K562 (cell line): ENCODE measurements around the gene MOB1A. TPM values are rescaled to one million over a fixed set of nuclear protein-coding genes. Genes with fewer than 3 reads are reported as not detected.

Source experiments
- ARNT ChIP-seq, 2 experiments: fragments of 450-650 bp; IDR thresholded peaks; 2 replicates each; pipeline ENCODE4 v1.6.1; 2016; ENCODE audit warnings: mild to moderate bottlenecking in 1 of 2
- CCAR2 ChIP-seq: fragments of 200-400 bp; formaldehyde crosslinking; IDR thresholded peaks from 2 replicates; pipeline ENCODE4 v1.6.1; 2017; ENCODE audit warnings: mild to moderate bottlenecking, low read depth, low read length
- EWSR1 ChIP-seq: fragments of 450-650 bp; IDR thresholded peaks from 2 replicates; pipeline ENCODE4 v1.6.1; 2018; ENCODE audit warnings: borderline replicate concordance, mild to moderate bottlenecking, low read depth, moderate library complexity; ENCODE audit not compliant: partially characterized antibody
- FOXJ2 ChIP-seq: fragments of 200-800 bp; sonication (Bioruptor generic); IDR thresholded peaks from 2 replicates; pipeline ENCODE4 v1.6.1; 2016; ENCODE audit warnings: missing genetic modification characterization, missing compliant biosample characterization
- FOXP1 ChIP-seq: sonication (generic); formaldehyde crosslinking; IDR thresholded peaks from 2 replicates; pipeline ENCODE4 v1.8.0; 2022; ENCODE audit warnings: mild to moderate bottlenecking, missing genetic modification reagents
- HDGF ChIP-seq: fragments of 450-650 bp; IDR thresholded peaks from 2 replicates; pipeline ENCODE4 v1.6.1; 2016
- KDM1A ChIP-seq, 2 experiments: fragments of 450-650 bp; IDR thresholded peaks; 2 replicates each; pipeline ENCODE4 v1.6.1; 2016; ENCODE audit warnings: mild to moderate bottlenecking in 2 of 2
- POLR2B ChIP-seq: fragments of 450-650 bp; IDR thresholded peaks from 2 replicates; pipeline ENCODE4 v1.6.1; 2018; ENCODE audit warnings: low read depth; ENCODE audit not compliant: partially characterized antibody
- RBFOX2 ChIP-seq: fragments of 200-400 bp; formaldehyde crosslinking; IDR thresholded peaks from 2 replicates; pipeline ENCODE4 v1.6.1; 2017; ENCODE audit warnings: low read depth, mild to moderate bottlenecking, low read length, moderate library complexity
- SMAD4 ChIP-seq: fragments of 250-450 bp; sonication (Bioruptor Pico); conservative IDR thresholded peaks from 2 replicates; pipeline ENCODE4 v1.8.0; 2021; ENCODE audit warnings: inconsistent platforms, mild to moderate bottlenecking, moderate library complexity
- STAT5A ChIP-seq: IDR thresholded peaks from 2 replicates; pipeline ENCODE4 v1.6.1; 2012; ENCODE audit warnings: low read length, inconsistent platforms, borderline replicate concordance
- TEAD1 ChIP-seq, 2 experiments: fragments of 450-650 bp in 1 of 2; sonication (generic) in 1 of 2; formaldehyde crosslinking; IDR thresholded peaks; 2 replicates each; pipeline versions ENCODE4 v1.4.0 to v1.8.0; 2020 to 2022; ENCODE audit warnings: mild to moderate bottlenecking in 2 of 2, missing genetic modification reagents in 1 of 2
- ZBED1 ChIP-seq: IDR thresholded peaks from 2 replicates; pipeline ENCODE4 v1.6.1; 2014
- ZNF184 ChIP-seq: sonication (generic); formaldehyde crosslinking; IDR thresholded peaks from 2 replicates; pipeline ENCODE4 v1.5.0; 2020; ENCODE audit warnings: missing genetic modification reagents
- ZSCAN29 ChIP-seq: fragments of 450-650 bp; IDR thresholded peaks from 2 replicates; pipeline ENCODE4 v1.6.1; 2017
- polyA plus RNA-seq, 8 experiments: library from polyadenylated mRNA; depleted of rRNA in 4 of 8; stranded (reverse) in 5 of 8; unstranded in 3 of 8; fragments of >200 nt; fragmentation: Nextera tagmentation in 2 of 8; fragmentation: Illumina TruSeq in 1 of 8; extraction: Ambion mirVana in 2 of 8; extraction: Trizol in 1 of 8; gene quantifications; 2 replicates each; pipeline versions ENCODE4 v1.2.1 to v1.2.3, GENCODE V29; 2011 to 2014; ENCODE audit warnings: inconsistent platforms in 1 of 8, missing spikeins in 1 of 8
- total RNA-seq, 7 experiments: library from RNA; depleted of rRNA in 6 of 7; stranded (reverse); fragments of >200 nt in 6 of 7; fragmentation: Illumina TruSeq in 2 of 7; extraction: Trizol in 2 of 7; gene quantifications; 2 replicates each; pipeline versions ENCODE4 v1.2.1 to v1.2.3, GENCODE V29; 2011 to 2021; ENCODE audit warnings: low replicate concordance in 1 of 7
- TF ChIP-seq, protein P1 (sequence below), 2 experiments: fragments of 450-650 bp in 1 of 2; IDR thresholded peaks; 2 replicates each; pipeline ENCODE4 v1.6.1; 2011 to 2017; ENCODE audit warnings: low read depth in 2 of 2, antibody characterized with exemption in 1 of 2, borderline replicate concordance in 1 of 2, low read length in 1 of 2, mild to moderate bottlenecking in 1 of 2, mixed read lengths in 1 of 2; ENCODE audit not compliant: control insufficient read depth in 1 of 2
- TF ChIP-seq, protein P2 (sequence below): sonication (generic); formaldehyde crosslinking; IDR thresholded peaks from 2 replicates; pipeline ENCODE4 v1.8.0; 2022; ENCODE audit warnings: mild to moderate bottlenecking, missing genetic modification reagents, borderline replicate concordance
- TF ChIP-seq, protein P3 (sequence below): IDR thresholded peaks from 3 replicates; pipeline ENCODE4 v1.6.1; 2011; ENCODE audit warnings: borderline replicate concordance, mild to moderate bottlenecking, moderate library complexity; ENCODE audit not compliant: insufficient read length; ENCODE audit errors: extremely low read depth
- TF ChIP-seq, protein P4 (sequence below): fragments of 450-650 bp; IDR thresholded peaks from 2 replicates; pipeline ENCODE4 v1.6.1; 2017; ENCODE audit warnings: mild to moderate bottlenecking, moderate library complexity

MOB1A gene
- total and polyA plus RNA-seq, 9 of the 15 experiments (the other 6 are each of a cell fraction or from before 2014, with no cell fraction given): 24.8 to 100 (median 60.2) TPM

DNA sequence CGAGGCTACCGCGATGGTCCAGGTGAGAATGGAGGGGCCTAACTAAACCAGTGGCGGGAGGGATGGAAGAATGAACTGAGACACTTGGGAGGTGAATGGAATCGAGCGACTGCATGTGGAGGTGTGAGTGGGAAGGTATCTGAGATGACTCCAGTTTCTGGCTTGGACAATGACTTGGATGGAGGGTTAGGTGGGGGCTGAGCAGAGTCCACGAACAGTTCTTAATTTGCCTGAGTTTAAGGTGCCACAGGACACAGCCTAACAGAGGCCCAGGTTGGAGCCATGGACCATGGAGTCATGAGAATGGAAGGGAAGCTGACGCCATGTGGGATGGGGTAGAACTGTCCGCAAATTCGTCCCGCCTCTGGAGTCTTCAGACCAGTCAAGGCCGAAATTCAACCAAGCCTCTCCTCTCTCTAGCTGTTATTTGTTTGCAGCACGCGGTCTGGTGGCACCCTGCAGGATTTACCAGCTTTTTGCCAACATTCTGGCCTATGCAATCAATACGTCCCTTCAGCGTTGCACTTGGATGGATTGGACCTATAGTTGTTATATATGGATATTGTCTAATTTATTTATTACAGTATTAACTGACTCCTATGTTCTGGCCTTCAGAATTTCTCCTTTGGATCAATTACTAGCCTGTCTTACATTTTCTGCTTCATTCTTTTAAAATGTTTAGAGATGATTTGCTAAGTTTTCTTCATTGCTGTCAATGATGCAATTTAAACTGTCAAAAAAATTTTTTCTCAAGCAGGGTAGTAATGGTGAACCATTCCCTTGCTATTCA lies 30.0 kb downstream of the MOB1A start (continued):
- TF ChIP-seq TEAD1 (CRISPR knock-in tag; IDR thresholded peaks at IDR 0.05): 0 out of 4 replicates have a peak, but pooled peaks of 1 of the 2 experiments have one; percentile 37
- TF ChIP-seq, protein P1, sequence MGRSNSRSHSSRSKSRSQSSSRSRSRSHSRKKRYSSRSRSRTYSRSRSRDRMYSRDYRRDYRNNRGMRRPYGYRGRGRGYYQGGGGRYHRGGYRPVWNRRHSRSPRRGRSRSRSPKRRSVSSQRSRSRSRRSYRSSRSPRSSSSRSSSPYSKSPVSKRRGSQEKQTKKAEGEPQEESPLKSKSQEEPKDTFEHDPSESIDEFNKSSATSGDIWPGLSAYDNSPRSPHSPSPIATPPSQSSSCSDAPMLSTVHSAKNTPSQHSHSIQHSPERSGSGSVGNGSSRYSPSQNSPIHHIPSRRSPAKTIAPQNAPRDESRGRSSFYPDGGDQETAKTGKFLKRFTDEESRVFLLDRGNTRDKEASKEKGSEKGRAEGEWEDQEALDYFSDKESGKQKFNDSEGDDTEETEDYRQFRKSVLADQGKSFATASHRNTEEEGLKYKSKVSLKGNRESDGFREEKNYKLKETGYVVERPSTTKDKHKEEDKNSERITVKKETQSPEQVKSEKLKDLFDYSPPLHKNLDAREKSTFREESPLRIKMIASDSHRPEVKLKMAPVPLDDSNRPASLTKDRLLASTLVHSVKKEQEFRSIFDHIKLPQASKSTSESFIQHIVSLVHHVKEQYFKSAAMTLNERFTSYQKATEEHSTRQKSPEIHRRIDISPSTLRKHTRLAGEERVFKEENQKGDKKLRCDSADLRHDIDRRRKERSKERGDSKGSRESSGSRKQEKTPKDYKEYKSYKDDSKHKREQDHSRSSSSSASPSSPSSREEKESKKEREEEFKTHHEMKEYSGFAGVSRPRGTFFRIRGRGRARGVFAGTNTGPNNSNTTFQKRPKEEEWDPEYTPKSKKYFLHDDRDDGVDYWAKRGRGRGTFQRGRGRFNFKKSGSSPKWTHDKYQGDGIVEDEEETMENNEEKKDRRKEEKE (IDR thresholded peaks at IDR 0.05; ENCODE audit: borderline replicate concordance in 1 of 2, control insufficient read depth in 1 of 2, low read depth in 2 of 2, low read length in 1 of 2): no peak
- TF ChIP-seq ARNT (IDR thresholded peaks at IDR 0.05): no peak
- TF ChIP-seq, protein P2, sequence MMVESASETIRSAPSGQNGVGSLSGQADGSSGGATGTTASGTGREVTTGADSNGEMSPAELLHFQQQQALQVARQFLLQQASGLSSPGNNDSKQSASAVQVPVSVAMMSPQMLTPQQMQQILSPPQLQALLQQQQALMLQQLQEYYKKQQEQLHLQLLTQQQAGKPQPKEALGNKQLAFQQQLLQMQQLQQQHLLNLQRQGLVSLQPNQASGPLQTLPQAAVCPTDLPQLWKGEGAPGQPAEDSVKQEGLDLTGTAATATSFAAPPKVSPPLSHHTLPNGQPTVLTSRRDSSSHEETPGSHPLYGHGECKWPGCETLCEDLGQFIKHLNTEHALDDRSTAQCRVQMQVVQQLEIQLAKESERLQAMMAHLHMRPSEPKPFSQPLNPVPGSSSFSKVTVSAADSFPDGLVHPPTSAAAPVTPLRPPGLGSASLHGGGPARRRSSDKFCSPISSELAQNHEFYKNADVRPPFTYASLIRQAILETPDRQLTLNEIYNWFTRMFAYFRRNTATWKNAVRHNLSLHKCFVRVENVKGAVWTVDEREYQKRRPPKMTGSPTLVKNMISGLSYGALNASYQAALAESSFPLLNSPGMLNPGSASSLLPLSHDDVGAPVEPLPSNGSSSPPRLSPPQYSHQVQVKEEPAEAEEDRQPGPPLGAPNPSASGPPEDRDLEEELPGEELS (CRISPR knock-in tag): no peak
- peak; percentile 34; the same call in 1 of the 2 replicates for TF ChIP-seq ZSCAN29
- no peak for TF ChIP-seq POLR2B
- TF ChIP-seq ZBED1: no peak
- TF ChIP-seq RBFOX2: no peak
- no peak for TF ChIP-seq CCAR2
- no peak for TF ChIP-seq HDGF
- no peak for TF ChIP-seq KDM1A (IDR thresholded peaks at IDR 0.05)
- TF ChIP-seq FOXJ2 (tag): no peak
- TF ChIP-seq SMAD4 (CRISPR knock-in tag): no peak
- TF ChIP-seq, protein P3, sequence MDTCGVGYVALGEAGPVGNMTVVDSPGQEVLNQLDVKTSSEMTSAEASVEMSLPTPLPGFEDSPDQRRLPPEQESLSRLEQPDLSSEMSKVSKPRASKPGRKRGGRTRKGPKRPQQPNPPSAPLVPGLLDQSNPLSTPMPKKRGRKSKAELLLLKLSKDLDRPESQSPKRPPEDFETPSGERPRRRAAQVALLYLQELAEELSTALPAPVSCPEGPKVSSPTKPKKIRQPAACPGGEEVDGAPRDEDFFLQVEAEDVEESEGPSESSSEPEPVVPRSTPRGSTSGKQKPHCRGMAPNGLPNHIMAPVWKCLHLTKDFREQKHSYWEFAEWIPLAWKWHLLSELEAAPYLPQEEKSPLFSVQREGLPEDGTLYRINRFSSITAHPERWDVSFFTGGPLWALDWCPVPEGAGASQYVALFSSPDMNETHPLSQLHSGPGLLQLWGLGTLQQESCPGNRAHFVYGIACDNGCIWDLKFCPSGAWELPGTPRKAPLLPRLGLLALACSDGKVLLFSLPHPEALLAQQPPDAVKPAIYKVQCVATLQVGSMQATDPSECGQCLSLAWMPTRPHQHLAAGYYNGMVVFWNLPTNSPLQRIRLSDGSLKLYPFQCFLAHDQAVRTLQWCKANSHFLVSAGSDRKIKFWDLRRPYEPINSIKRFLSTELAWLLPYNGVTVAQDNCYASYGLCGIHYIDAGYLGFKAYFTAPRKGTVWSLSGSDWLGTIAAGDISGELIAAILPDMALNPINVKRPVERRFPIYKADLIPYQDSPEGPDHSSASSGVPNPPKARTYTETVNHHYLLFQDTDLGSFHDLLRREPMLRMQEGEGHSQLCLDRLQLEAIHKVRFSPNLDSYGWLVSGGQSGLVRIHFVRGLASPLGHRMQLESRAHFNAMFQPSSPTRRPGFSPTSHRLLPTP: no peak
- no peak for TF ChIP-seq FOXP1 (CRISPR knock-in tag)
- TF ChIP-seq, protein P4, sequence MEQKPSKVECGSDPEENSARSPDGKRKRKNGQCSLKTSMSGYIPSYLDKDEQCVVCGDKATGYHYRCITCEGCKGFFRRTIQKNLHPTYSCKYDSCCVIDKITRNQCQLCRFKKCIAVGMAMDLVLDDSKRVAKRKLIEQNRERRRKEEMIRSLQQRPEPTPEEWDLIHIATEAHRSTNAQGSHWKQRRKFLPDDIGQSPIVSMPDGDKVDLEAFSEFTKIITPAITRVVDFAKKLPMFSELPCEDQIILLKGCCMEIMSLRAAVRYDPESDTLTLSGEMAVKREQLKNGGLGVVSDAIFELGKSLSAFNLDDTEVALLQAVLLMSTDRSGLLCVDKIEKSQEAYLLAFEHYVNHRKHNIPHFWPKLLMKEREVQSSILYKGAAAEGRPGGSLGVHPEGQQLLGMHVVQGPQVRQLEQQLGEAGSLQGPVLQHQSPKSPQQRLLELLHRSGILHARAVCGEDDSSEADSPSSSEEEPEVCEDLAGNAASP: no peak
- TF ChIP-seq ZNF184: no peak
- no peak for TF ChIP-seq STAT5A
- no peak for TF ChIP-seq EWSR1
